Nephron progenitor cell (in vitro differentiated cells): ENCODE measurements around the gene HADHA.
"Not testable (repeated sequence)": the region's sequence is repeated elsewhere in the genome, so short reads cannot be mapped to it uniquely, and the experiment has no call there.

Experiments
- DNase-seq: peaks from one replicate; pipeline ENCODE4 v3.0.0; 2021
- H3K27ac Mint-ChIP-seq: 2 replicates; pipeline ENCODE4 v1.8.0; 2021; ENCODE audit warnings: mild to moderate bottlenecking, moderate library complexity, mixed read lengths
- H3K27me3 Mint-ChIP-seq: 2 replicates; pipeline ENCODE4 v1.8.0; 2021; ENCODE audit warnings: mild to moderate bottlenecking, low read depth, mixed read lengths; ENCODE audit not compliant: poor library complexity
- H3K36me3 Mint-ChIP-seq: 2 replicates; pipeline ENCODE4 v1.8.0; 2021; ENCODE audit warnings: low read depth, mixed read lengths
- H3K4me1 Mint-ChIP-seq: 2 replicates; pipeline ENCODE4 v1.8.0; 2021; ENCODE audit warnings: mixed read lengths
- H3K4me3 Mint-ChIP-seq: 2 replicates; pipeline ENCODE4 v1.8.0; 2021; ENCODE audit warnings: mild to moderate bottlenecking, moderate library complexity, mixed read lengths
- H3K9me3 Mint-ChIP-seq: 2 replicates; pipeline ENCODE4 v1.8.0; 2021; ENCODE audit warnings: mild to moderate bottlenecking, moderate library complexity, mixed read lengths
- TF ChIP-seq, protein P1 (sequence below): fragments of 200-600 bp; sonication (generic); IDR thresholded peaks from 2 replicates; pipeline ENCODE4 v1.5.0; 2021; ENCODE audit warnings: antibody characterized with exemption

The HADHA gene

DNA sequence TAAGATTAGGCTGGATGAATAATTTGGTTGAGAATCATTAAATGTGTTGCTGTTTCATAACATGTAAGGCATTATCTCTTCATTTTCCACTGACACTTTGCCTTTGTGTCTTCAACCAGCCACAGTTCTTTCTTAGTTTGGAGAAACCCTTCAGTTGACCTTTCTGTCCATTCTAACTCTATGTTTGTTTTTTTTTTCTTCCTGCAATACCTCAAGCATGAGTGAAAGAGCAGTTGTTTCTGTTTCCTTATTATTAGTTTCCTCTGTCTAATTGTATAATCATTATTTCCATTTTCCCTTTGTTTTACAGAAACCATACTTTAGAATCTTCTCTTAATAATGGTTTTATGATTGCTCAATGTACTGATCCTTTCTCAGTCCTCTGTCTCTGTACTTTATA is 25.9 kb upstream of the HADHA start:
- Mint-ChIP-seq H3K36me3 (peaks cover 23% of the 10 kb centered on the region), H3K9me3 (no peaks in the 10 kb centered on the region)

DNA sequence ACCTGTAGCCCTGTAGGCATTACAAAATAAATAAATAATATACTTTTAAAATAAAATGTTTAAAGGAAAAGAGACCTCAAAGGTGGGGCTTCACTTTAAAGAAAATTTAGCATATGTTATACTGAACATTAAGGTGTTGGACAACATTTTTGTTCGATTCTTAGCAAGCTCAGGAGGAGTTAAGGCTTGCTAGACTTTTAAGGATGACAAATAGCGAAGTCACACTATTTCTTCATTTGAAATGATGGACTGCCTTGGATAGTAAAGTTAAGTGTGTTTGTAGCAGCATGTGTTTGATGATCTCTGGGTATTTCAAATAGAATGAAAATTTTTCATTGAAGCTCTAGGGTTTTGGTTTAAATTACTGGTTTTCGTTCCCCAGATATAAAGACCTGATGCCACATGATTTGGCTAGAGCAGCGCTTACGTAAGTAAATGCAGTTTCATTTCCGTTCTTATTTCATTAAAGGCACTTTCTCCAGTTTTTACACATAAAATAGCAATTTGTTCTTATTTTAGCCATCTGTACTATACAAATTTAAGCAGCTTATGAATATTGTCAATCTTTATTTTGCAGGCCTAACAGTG is 25.2 kb upstream of the HADHA start:
- H3K4me1 Mint-ChIP-seq = peaks cover 4% of the 10 kb centered on the region
- no peaks in the 10 kb centered on the region for H3K27me3 Mint-ChIP-seq
- no peak overlapping the region for H3K4me3 Mint-ChIP-seq
- no peak for DNase-seq
- H3K9me3 Mint-ChIP-seq = no peaks in the 10 kb centered on the region
- peaks cover 23% of the 10 kb centered on the region for H3K36me3 Mint-ChIP-seq
- no peak overlapping the region for H3K27ac Mint-ChIP-seq
- TF ChIP-seq, protein P1, sequence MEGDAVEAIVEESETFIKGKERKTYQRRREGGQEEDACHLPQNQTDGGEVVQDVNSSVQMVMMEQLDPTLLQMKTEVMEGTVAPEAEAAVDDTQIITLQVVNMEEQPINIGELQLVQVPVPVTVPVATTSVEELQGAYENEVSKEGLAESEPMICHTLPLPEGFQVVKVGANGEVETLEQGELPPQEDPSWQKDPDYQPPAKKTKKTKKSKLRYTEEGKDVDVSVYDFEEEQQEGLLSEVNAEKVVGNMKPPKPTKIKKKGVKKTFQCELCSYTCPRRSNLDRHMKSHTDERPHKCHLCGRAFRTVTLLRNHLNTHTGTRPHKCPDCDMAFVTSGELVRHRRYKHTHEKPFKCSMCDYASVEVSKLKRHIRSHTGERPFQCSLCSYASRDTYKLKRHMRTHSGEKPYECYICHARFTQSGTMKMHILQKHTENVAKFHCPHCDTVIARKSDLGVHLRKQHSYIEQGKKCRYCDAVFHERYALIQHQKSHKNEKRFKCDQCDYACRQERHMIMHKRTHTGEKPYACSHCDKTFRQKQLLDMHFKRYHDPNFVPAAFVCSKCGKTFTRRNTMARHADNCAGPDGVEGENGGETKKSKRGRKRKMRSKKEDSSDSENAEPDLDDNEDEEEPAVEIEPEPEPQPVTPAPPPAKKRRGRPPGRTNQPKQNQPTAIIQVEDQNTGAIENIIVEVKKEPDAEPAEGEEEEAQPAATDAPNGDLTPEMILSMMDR = no peak

More for the DNA sequence above, 25.9 kb upstream of the HADHA start:
- Mint-ChIP-seq H3K27ac (peak overlapping the region; percentile 30), H3K4me3 (no peak overlapping the region), H3K27me3 (no peaks in the 10 kb centered on the region), H3K4me1 (peaks cover 4% of the 10 kb centered on the region)
- no peak for DNase-seq
- TF ChIP-seq, protein P1 = no peak

DNA sequence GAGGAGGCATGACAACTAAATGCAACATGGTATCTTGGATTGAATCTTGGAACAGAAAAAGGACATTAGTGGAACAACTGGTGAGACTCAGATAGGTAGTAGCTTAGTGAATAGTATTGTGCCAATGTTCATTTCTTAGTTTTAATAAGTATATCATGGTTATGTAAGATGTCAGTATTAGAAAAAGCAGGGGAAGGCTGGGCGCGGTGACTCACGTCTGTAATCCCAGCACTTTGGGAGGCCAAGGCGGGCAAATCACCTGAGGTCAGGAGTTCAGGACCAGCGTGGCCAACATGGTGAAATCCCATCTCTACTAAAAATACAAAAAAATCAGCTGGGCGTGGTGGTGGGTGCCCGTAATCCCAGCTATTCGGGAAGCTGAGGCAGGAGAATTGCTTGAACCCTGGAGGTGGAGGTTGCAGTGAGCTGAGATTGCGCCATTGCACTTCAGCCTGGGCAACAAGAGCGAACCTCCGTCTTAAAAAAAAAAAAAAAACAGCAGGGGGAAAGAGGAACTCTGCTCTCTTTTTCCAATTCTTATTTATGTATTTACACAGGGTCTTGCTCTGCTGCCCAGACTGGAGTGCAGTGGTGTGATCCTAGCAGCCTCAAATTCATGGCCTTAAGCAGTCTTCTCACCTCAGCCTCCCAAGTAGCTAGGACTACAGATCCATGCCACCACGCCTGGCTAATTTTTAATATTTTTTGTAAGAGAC is 24.4 kb upstream of the HADHA start:
- H3K9me3 Mint-ChIP-seq, H3K27me3 Mint-ChIP-seq, H3K4me1 Mint-ChIP-seq, H3K4me3 Mint-ChIP-seq, H3K27ac Mint-ChIP-seq, DNase-seq: not testable (repeated sequence)
- H3K36me3 Mint-ChIP-seq = peaks cover 26% of the 10 kb centered on the region

DNA sequence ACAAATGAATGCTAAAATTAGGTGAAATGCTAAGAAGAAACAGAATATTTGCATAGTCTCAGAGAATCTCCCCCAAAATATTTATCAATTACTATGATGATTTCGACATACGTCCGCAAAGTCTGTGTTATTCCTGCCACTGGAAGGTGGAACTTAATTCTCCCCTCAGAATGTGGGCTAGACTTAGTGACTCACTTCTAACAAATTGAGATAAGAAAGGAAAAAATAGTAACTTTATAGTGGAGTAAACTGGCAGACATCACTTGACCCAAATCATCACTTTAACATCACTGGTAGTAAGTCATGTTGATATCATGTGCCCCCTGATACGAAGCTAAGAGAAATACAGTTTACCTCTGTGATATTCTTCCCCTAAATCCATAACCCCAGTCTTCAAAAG is 23.8 kb upstream of the HADHA start:
- H3K27me3 Mint-ChIP-seq = no peaks in the 10 kb centered on the region
- TF ChIP-seq, protein P1 = no peak
- peaks cover 31% of the 10 kb centered on the region for H3K36me3 Mint-ChIP-seq
- peaks cover 4% of the 10 kb centered on the region for H3K4me1 Mint-ChIP-seq
- DNase-seq = no peak
- no peak overlapping the region for H3K27ac Mint-ChIP-seq
- no peaks in the 10 kb centered on the region for H3K9me3 Mint-ChIP-seq
- H3K4me3 Mint-ChIP-seq = no peak overlapping the region

DNA sequence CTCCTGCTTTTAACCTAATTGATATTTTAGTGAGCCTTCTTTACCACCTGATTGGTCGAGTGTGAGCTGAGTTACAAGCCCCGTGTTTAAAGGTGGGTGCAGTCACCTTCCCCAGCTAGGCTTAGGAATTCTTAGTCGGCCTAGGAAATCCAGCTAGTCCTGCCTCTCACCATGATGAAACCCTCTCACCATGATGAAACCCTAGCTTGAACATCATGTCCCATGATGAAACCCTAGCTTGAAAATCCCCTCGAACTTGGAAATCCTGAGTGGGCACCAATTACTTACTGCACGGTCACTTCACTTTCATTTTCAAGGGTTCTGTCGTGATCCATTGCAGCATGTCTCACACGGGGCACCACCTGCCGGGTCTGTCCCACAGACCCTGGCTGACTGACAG is 14.4 kb upstream of the HADHA start:
- Mint-ChIP-seq H3K36me3 (peaks cover 72% of the 10 kb centered on the region), H3K27ac (peak overlapping the region; percentile 51), H3K9me3 (peaks cover 25% of the 10 kb centered on the region)
- not testable (repeated sequence) for H3K4me3 Mint-ChIP-seq, H3K27me3 Mint-ChIP-seq, H3K4me1 Mint-ChIP-seq, DNase-seq

DNA sequence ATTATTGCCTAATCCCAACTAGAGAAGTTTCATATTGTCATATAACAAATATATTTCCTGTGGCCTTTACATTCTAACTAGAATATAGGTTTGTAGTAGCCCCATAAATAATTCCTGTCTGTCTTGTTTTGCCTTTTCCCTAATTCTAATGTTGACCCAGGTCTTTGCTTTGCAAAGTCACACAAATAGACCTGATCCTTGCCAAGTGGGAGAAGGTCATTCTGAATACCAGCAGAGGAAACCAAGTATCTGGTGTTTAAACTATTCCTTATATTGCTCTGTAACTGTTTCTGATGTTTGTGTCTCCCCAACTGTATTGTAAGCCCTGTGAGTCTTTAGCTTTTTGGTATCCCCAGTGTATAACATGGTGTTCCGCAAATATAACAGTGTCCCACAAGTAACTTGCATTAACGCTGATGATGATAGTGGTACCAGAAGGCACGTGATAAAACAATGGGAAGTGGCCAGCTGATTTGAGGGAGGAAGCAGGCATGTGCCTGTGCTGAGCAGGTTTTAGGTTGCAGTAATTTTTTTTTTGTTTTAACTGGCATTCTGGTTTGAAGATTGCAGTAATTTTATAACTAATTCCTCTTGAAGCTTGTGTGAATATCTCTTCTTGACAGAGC is 11.4 kb upstream of the HADHA start:
- Mint-ChIP-seq H3K4me3 (no peak overlapping the region), H3K27ac (no peak overlapping the region), H3K36me3 (peaks cover 60% of the 10 kb centered on the region), H3K4me1 (no peaks in the 10 kb centered on the region), H3K27me3 (no peaks in the 10 kb centered on the region), H3K9me3 (peaks cover 25% of the 10 kb centered on the region)
- no peak for DNase-seq
- TF ChIP-seq, protein P1 = no peak

DNA sequence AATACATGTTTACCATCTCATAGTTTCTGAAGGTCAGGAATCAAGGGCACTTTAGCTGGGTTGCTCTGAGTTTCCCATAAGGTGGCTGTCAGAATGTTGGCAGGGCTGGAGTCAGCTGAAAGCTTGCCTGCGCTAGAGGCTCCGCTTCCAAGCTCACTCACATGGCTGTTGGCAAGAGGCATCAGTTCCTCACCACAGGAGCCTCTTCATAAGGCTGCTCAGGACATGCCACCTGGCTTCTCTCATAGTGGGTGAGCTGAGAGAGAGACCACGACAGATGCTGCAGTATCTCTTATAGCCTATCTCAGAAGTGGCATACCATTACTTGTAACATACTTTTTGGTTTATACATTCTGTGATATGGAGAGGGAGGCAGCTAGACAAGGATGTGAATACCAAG is 7.5 kb upstream of the HADHA start:
- DNase-seq = no peak
- Mint-ChIP-seq H3K27ac (no peak overlapping the region), H3K4me1 (peaks cover 4% of the 10 kb centered on the region), H3K36me3 (peaks cover 20% of the 10 kb centered on the region), H3K9me3 (no peaks in the 10 kb centered on the region), H3K27me3 (no peaks in the 10 kb centered on the region), H3K4me3 (no peak overlapping the region)
- TF ChIP-seq, protein P1 = no peak
